Thoracic aorta endothelial cell (primary cell): Measurements from ENCODE around the gene IGF1. TPM values are rescaled to one million over a fixed set of nuclear protein-coding genes. Genes with fewer than 3 reads are reported as not detected.

ENCODE experiments used
- total RNA-seq: library from RNA; depleted of rRNA; stranded (reverse); fragments of >200 nt; gene quantifications from 2 replicates; pipeline ENCODE4 v1.2.3, GENCODE V29; 2012

The IGF1 gene
- under 0.01 and 0.27 TPM in 2 replicates for total RNA-seq

DNA sequence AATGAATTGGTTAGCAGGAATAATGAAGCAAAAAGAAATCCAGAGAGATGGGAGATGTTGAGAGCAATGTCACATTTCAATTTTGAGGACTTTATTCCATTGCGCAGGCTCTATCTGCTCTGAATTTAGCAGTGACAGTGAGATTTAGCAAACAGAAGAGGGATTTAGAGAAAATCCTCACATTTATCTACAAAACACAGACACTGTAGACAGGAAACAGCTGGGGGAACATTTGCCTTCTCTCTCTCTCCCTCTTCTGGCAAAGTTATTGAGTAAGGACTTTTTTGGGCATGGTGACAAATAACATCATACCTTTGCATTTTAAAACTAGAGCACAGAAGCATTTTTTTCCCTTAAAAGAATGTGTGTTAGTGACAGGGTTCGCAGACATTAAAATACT is at the start of gene IGF1:
Gene IGF1 (minus strand): TSS at position 158 of the 400 bp plus-strand sequence. CDS start 182 bp downstream, outside the sequence.

